Activated CD4-positive, alpha-beta T cell treated with anti-CD3 and anti-CD28 coated beads, Interleukin-10, Interleukin-2, amounts not matched to agents 100 ng/mL and 50 ng/mL, durations not matched to agents 16 hours and 8 hours (primary cell): ENCODE measurements around the gene NKX1-1.
"Not testable (repeated sequence)": the region's sequence is repeated elsewhere in the genome, so short reads cannot be mapped to it uniquely, and the experiment has no call there.

Source experiments
- DNase-seq: peaks from one replicate; pipeline ENCODE4 v3.0.0-alpha.2; 2020

The NKX1-1 gene

DNA sequence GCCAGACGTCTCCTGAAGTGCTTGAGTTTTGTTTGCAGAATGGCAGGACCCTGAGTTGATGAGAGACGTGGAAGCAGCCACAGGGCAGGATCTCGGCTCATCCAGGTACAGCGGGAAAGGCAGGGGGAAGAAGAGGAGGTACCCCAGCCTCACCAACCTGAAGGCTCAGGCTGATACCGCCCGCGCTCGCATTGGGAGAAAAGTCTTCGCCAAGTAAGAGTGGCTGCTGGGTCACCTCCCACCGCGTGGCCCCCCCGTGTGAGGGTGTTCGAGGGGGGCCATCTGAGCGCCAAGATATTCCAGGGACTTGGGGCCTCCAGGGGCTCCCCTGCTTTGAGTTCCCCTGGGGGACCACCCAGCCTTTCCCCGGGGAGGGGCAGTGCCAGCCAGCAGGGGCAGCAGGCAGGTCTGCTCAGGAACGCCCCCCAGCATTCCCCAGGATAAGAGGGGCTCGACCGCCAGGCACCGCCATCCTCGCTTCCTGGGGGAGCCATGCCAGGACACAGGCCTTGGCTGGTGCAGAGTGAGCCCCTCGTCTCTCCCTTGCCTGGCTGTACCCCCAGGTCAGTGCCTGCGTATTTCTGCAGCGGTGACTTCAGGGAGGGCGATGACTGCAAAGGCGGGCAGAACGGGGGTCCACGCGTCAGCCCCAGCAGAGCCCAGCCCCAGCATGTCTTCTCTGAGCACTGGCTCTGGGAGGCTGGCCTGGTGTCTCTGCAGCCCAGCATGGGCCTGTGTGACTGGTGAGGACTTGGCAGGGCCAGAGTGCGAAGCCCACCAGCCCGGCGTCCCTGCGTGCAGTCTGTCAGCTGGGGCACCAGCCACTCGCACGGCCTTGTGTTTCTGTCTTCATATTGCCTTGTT lies 22.3 kb downstream of the NKX1-1 start:
- DNase-seq: no peak

DNA sequence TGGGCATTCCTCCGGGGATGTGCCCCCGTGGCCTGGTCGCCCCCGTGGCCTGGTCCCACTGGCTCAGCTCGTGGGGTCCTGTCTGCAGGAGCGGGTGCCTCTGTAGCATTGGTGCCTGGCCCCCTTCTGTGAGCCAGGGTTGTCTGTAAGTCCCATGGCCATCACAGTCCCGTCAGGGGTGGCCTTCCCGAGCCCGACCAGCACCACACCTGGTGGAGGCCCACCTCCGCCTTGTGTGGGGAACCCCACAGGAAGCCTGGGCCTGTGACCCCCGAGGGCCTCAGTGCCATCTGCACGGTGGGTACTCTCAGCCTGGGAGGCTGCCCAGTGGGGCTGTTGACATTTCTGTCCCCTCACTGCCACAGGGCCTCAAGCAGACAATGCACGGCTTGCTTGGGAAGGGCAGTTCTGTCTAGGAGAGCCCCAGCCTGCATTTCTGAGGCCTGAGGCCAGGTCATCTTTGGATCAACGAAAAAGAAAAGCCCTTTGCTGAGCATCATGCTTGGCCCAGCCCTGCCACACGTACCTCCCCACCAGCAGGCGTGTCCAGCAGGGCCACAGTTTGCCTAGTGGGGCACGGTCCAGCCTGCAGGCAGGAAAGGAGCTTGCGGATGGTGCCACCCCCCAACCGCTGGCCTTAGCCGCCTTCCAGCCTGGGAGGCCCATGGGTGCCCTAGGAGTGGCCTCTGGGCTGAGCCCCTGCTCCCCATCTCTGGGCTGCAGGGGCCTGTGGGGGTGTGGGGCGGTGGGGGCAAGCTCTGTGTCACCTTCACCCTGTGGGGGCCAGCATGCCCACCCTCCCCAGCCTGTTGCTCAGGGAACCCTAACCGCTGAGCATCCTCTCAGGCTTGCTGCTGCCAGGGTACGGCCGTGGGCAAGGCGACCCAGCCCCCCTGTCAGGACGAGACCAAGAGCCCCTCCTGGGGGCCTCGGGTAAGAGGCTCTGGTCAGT lies 23.2 kb downstream of the NKX1-1 start:
- no peak for DNase-seq

DNA sequence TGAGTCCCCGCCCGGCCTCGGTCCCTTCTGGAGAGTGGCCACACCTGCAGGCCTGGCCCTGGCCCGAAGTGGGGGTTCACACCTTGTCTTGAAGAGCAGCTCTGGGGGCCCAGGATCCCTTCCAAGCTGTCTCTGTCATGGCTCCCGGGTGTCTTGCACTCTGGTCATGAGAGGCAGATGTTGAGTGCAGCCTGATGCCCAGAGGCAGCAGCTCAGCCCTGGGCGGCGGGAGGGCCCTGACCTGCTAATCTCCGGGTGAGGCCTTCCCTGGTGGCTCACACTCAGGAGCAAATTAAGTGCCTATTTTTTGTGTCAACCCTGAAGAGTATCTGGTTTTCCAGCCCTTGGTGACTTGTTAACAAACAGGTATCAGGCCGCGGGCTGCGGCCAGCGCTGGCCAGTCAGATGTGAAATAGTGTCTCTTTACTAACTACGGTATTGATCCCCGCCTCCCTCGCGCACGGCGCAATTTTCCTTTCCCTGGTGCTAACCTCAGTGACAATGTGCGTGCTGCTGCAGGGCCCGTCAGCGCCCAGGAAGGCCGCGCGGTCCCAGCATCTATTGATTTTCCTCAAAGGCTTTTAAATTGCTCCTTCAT lies 24.2 kb downstream of the NKX1-1 start:
- DNase-seq: no peak

DNA sequence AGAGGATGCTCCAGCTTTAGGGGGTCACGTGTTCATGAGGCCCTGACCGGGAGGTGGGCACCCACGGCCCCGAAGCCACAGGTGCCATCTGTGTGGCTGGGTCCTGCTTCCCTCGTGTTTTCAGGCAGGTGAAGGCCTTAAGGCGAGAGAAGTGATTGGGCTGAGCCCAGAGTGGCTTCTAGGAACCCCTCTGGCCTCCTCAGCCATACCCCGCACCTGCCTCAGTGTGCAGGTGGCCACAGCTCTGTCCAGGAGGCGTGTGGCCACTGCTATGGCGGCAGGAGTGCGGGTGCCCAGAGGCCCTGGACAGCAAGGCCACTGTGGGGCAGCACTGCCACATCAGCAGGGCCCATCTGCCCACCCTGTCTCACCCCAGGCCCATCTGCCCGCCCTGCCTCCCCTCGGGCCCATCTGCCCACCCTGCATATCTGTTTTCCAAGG lies 25.0 kb downstream of the NKX1-1 start:
- no peak for DNase-seq

DNA sequence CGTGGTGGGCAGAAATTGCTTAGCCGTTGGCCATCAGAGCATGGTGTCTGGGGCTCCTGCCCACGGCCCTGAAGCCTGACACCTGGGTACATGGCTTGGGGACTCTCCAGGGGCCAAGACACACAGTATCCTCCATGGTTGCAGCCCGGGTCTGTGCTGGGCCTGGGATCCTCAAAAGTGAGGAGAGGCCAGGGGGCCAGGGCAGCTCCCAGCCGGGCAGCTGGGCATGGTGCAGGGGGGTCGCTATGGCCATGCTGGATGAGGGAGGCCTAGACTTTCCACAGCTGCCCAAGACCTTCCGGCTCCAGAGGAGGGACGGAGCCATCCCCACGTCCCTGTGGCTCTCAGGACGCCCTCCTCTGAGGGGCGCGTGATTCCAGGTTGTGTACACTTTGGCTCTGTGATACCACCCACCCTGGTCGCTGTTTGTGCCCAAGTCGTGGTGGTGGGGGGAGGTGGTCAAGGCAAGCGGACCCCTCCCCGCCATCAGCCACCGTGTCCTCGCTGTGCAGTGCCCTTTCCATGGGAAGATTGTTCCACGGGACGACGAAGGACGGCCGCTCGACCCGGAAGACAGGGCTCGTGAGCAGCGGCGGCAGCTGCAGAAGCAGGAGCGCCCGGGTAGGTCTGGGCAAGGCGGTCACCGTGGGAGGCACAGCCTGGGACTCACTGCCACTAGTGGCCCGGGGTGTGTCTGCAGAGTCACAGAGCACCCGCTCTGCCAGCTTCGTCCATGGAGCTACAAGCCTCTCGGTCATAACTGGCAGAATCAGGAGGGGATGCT lies 25.7 kb downstream of the NKX1-1 start:
- DNase-seq: no peak

DNA sequence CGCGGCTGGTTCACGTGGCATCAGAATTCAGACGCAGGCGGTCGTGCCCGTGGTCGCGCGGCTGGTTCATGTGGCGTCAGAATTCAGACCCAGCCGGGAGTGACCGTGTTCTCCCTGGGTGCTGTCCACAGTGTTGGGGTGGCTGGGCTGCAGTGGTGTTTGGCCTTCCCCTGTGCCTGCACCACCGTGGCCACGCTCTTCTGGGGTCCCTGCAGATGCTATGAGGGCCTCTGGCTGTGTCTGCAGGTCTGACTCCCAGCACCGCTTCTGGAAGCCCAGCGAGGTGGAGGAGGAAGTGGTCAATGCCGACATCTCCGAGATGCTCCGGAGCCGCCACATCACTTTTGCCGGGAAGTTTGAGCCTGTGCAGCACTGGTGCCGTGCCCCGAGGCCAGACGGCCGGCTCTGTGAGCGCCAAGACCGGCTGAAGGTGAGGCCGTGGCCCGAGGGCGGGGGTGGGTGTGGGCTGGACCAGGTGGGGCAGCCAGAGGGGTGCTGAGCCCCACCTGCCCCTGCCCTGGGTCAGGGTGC lies 26.4 kb downstream of the NKX1-1 start:
- no peak for DNase-seq

DNA sequence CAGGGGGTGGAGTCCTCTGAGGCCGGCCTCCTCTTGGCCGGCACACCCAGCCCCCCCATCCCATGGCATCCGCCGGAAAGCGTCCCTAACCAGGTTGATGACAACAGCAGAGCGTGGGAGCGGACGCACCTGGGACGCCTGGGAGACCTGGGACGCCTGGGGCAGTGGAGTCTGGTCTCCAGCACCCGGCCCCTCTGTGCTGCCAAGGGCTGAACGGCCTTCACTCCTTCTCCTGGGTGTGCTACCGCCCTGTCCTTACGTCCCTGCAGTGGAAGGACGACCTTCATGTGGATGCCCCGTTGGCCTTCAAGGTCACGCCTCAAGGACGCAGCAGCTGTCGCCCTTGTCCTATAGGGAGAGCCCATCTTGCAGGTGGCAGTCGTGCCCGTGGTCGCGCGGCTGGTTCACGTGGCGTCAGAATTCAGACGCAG lies 26.9 kb downstream of the NKX1-1 start:
- DNase-seq: no peak

DNA sequence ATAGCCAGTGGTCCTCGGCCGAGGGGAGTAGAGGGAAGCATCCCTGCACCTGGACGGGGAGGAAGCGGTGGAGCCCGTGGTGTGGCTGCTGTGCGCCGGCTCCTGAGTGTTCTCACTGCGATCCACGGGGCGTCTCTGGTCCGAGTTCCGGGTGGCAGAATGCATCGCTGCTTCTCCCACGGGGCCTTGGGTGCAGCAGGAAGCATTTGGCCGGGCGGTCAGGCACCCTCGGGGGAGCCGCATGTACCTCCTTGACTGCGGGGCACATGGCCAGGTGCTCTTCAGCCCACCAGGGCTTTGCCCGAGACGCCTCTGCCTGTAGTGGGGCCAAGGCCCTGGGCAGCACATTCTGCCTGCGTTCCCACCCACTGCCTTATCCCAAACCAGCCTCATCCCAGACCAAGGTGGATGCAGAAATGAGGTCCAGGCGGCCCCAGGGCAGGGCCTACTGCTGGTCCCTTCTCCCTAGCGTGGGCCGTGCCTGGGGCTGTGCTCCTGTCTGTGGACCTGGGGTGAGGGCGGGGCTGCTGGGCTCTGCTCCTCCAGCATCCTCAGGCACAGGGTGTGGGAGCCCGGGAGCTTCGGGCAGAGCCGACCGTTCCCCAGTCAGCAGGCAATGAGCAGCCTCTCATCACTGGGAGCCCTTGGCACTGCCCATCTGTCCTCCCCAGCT lies 27.5 kb downstream of the NKX1-1 start:
- no peak for DNase-seq

DNA sequence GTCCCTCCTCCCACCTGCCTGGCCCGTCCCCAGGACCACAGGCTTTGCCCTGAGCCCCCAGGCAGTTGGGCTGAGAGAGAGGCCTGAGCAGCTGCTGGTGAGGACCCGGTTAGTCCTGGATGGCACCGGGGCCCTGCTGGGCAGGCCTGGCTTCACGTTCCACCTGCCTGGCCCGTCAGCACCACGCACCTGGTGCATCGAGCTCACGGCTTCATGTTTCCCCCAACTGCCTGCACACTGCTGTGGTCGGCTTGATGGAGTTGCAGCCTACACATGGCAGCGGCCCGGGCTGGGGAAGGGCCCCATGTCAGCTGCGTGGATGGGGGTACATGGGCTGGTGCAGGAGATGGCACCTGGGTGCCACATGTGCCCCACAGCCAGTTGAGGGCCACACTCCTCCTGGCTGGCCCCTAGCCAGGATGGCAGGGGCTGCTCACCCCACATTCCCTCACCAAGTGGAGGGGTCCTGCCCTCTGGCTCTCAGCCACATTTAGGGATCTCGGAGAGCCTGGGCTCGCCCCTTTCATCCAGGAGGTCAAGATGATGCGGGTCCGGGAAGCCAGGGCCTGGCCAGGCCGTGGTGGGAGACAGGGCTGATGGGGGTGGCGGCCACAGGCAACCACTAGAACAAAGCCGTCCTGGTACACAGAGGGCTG lies 28.5 kb downstream of the NKX1-1 start:
- DNase-seq: no peak

DNA sequence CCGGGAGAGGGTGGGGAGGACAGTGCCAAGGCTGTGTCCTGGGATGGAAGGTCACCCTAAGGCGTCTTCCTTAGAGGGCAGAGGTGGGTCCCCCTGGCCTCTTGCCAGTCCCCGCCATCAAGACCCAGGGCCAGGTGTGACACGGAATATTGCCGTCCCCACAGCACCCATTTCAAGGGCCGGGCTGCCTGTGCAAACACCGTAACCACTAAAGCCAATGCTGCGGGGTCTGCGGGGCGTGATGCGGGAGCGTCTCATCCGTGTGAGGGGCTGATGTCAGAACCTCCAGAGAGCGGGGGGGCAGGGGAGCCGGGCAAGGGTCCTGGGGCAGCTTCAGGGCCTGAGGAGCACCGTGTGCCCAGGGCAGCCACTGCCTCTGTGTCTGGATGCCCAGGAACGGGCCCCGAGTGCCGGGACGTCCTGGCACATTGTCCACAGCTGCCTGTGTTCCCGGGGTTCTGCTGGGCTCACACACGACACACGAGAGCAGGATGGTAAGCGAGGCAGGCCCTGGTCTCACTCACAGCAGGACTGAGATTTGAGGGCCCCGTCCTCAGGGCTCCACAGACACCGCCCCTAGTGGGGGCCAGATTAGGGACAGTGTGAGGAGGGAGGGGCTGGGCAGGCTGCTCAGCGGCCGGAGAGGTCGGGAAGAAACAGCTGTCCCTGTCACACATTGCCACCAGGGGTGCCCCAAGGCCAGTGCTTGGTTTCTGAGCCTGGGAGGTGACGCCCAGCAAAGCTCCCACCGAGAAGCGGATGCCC lies 29.2 kb downstream of the NKX1-1 start:
- DNase-seq: no peak

DNA sequence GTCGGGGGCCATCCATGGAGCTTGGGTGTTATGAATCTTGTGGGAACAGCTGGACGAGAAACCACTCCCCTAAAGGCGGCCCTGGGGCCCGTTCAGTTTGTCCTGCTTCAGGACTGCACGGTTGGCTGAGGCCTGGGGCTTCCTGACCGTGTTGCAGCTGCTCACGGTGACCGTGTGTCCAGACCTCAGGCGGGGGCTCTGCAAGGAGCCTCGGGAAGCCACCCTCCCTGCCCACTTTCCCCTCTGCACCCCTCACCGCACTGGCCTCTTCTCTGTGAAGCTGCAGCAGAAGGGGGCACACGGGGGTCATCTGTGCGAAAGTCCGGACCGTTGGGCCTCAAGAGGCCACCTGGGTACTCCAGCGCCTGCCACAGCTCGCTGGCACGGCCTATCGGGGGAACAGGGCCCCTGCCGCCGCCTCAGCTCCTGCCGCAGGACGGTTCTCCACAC lies 29.8 kb downstream of the NKX1-1 start:
- DNase-seq: no peak

DNA sequence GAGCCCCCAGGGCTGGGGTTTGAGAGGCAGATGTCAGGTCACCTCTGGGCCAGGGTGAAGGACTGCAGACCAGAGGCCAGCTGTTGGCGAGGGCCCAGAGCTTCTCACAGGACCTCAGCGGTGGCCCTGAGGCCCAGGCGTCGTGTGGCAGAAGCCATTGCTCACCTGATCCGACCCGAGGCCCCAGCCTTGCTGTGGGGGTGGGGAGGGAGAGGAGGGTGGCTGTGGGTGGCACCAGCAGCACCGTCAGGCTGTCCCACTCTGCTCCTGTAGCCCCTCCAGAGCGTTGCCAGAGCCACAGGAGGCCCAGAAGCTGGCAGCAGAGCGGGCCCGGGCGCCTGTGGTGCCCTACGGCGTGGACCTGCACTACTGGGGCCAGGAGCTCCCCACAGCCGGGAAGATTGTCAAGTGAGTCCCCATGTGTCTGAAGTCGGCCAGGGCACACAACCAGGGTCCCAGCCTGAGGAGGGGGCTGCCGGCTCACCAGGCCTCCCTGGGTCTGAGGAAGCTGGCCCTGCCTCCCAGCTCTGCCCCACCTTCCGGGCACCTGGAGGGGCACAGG lies 30.4 kb downstream of the NKX1-1 start:
- no peak for DNase-seq

DNA sequence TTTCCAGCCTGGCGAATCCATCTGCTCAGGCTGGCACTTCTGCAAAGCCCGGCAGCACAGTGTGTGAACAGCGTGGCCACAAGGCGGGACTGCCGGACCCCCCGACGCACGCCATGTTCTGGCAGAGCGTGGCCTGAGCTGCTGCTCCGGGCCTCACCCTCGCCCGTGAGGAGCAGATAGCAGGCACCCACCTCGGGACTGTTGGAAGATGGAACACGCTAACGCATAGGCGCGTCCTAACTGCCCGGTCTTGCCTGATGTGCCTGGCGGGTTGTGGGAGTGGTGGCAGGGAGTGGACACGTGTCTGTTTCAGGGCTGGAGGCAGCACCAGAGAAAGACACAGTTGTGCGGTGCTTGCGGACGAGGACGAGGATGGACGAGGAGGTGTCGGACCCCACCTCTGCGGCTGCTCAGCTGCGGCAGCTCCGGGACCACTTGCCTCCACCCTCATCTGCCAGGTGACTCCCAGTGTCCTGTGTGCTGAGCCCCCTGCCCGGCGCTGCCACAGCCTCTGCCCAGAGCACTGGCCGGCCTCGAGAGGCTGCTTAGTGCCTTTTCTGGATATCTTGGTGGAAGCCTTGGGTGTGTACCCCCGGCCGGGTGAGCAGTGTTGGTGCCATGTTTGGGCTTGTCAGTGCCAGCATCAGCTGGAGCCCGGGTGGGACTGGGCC lies 31.1 kb downstream of the NKX1-1 start:
- no peak for DNase-seq

DNA sequence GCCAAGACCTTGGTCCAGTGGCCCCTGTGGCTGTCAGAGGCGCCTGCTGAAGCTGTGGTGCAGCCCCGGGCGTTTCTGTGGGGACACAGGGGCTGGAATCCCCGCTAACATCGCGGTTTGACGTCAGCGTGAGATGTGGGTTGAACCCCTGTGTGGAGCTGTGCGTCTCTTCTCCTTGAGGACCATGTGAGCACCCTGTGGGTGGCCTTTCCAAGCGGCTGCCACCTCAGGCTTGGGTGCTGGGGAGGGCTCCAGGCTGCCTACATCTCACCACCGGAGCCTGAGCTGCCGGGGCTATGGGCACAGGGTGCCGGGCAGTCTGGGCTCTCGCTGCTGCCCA lies 31.6 kb downstream of the NKX1-1 start:
- DNase-seq: no peak

DNA sequence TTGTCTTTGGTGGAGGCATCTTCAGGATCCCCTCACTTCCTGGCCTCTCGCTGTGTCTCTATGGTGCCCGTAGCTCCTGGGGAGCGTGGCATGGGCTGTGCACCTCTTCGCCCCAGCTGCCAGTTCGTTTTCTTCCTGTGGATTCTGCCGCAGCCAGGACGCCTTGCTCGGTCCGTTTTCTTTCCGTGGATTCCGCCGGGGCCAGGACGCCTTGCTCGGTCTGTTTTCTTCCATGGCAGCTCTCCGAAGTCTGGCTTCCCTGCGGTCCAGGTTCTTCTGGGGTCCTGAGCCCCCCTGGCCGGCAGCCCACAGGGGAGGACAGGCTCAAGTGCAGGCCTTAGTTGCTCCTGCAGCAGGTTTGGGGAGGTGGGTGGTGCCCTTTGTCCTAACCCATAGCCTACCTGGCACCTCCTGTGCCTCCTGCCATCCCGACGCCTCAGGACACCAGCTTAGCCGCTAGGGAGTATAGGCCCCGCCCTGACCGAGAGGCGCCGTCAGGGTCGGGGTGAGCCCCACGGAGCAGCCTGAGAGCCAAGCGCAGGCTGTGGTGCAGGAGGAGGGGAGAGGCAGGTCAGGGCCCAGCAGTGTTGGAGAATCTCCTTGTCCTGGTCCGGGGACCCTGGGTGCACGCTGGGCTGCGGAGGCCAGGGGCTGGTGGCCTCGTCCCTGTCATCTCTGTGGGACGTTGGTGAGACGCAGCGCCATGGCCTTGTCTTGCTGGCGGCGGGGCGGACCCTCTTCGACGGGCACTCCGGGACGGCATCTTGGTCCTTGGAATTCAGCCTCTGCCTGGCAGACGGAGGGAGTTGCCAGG lies 32.1 kb downstream of the NKX1-1 start:
- no peak for DNase-seq

DNA sequence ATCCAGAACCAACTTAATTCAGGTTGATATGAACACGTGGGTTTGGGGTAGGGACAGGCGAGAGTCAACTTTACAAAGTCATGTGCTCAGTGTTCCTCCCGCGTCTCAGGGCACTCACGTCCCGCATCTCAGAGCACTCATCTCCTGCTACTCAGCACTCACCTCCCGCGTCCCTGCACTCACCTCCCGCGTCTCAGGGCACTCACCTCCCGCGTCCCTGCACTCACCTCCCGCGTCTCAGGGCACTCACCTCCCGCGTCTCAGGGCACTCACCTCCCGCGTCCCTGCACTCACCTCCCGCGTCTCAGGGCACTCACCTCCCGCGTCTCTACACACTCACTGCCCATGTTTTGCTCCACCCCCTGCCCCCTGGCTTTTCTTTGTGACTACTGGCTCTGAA lies 33.7 kb downstream of the NKX1-1 start:
- not testable (repeated sequence) for DNase-seq

DNA sequence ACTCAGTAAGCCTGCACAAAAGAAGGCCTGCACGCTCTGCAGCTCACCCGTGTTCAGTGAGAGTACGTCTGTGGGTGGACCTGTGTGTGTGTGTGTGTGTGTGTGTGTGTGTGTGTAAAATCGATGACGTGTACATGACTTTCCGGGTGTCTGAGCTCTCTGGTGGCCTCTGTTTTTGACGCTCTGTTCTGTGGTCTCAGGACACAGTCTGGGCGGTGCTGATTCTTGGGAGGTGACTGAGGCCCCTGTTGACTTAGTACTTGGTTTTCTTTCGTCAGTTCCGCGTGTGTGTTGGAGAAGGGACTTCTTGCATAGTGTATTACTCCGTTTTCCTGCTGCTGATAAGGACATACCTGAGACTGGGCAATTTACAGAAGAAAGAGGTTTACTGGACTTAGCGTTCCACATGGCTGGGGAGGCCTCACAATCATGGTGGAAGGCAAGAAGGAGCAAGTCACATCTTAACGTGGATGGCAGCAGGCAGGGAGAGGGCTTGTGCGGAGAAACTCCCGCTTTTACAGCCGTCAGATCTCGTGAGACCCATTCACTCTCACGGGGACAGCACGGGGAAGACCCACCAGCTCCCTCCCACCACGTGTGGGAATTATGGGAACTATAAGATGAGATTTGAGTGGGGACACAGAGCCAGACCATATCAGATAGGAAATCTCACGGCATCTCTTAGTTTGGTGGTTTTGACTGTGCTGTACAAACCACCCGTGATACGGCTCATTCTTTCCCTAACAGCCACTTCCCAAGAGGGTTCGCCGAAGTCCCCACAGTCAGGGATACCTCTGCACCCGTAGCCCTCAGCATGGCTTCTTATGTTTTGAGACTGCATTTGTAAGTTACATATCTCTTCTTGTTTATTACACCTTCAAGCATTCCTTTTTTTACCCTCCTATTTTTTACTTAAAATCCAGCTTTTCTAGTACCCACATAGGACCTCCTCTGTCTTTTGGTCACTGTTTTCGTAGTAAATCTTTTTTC lies 34.8 kb downstream of the NKX1-1 start:
- DNase-seq: no peak
